GM12801 (cell line): ENCODE measurements around the gene SLC22A12.

Experiments
- TF ChIP-seq, protein P1 (sequence below): IDR thresholded peaks from one replicate; pipeline ENCODE4 v1.5.1; 2011; ENCODE audit warnings: control low read depth; ENCODE audit not compliant: insufficient read length; ENCODE audit errors: extremely low read depth

Gene SLC22A12

DNA sequence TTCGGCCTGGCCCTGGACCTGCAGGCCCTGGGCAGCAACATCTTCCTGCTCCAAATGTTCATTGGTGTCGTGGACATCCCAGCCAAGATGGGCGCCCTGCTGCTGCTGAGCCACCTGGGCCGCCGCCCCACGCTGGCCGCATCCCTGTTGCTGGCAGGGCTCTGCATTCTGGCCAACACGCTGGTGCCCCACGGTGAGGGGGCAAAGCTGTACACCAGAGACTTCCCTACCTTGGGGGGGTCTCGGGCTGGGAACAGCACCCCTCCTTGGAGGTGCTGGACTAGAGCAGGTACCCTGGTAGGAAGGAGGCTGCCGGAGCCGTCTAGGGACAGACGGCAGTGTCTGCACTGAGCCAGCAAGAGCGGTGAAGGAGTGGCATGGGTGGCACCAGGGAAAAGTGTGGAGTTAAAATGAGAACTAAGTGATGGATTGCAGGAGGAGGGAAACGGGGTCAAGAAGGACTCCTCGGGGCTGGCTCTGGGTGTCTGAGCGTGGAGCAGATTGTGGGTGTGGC is 8.7 kb downstream of the SLC22A12 start:
- TF ChIP-seq, protein P1, sequence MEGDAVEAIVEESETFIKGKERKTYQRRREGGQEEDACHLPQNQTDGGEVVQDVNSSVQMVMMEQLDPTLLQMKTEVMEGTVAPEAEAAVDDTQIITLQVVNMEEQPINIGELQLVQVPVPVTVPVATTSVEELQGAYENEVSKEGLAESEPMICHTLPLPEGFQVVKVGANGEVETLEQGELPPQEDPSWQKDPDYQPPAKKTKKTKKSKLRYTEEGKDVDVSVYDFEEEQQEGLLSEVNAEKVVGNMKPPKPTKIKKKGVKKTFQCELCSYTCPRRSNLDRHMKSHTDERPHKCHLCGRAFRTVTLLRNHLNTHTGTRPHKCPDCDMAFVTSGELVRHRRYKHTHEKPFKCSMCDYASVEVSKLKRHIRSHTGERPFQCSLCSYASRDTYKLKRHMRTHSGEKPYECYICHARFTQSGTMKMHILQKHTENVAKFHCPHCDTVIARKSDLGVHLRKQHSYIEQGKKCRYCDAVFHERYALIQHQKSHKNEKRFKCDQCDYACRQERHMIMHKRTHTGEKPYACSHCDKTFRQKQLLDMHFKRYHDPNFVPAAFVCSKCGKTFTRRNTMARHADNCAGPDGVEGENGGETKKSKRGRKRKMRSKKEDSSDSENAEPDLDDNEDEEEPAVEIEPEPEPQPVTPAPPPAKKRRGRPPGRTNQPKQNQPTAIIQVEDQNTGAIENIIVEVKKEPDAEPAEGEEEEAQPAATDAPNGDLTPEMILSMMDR, result no peak

DNA sequence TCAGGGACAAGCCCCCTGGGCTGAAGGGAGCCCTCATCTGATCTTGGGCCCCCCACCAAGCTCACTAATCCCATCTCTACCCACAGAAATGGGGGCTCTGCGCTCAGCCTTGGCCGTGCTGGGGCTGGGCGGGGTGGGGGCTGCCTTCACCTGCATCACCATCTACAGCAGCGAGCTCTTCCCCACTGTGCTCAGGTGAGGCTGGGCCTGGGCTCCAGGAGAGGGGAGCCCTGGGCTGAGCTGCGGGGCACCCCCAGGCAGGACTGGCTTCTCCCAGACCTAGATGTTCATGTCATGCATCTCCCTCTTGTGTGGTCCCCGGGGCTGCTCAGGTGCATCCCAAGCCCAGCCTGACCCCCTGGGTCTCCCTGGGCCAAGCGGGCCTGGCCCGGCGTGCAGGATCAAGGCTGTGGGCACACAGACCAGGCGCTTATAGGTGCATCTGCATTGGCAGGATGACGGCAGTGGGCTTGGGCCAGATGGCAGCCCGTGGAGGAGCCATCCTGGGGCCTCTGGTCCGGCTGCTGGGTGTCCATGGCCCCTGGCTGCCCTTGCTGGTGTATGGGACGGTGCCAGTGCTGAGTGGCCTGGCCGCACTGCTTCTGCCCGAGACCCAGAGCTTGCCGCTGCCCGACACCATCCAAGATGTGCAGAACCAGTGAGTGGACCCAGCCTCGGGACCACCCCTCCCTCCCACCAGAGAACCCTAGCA is 9.4 kb downstream of the SLC22A12 start:
- TF ChIP-seq, protein P1, result no peak

DNA sequence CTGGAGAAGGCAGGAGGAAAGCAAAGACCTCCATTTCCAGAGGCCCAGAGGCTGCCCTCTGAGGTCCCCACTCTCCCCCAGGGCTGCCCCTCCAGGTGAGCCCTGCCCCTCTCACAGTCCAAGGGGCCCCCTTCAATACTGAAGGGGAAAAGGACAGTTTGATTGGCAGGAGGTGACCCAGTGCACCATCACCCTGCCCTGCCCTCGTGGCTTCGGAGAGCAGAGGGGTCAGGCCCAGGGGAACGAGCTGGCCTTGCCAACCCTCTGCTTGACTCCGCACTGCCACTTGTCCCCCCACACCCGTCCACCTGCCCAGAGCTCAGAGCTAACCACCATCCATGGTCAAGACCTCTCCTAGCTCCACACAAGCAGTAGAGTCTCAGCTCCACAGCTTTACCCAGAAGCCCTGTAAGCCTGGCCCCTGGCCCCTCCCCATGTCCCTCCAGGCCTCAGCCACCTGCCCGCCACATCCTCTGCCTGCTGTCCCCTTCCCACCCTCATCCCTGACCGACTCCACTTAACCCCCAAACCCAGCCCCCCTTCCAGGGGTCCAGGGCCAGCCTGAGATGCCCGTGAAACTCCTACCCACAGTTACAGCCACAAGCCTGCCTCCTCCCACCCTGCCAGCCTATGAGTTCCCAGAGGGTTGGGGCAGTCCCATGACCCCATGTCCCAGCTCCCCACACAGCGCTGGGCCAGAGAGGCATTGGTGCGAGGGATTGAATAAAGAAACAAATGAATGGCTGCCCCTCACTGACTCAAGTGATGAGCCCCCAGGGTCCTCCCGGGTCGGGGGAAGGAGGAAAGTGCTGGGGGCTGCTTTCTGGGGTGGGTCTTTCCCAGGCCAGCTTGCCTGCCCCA is 10.8 kb downstream of the SLC22A12 start:
- TF ChIP-seq, protein P1, result no peak

DNA sequence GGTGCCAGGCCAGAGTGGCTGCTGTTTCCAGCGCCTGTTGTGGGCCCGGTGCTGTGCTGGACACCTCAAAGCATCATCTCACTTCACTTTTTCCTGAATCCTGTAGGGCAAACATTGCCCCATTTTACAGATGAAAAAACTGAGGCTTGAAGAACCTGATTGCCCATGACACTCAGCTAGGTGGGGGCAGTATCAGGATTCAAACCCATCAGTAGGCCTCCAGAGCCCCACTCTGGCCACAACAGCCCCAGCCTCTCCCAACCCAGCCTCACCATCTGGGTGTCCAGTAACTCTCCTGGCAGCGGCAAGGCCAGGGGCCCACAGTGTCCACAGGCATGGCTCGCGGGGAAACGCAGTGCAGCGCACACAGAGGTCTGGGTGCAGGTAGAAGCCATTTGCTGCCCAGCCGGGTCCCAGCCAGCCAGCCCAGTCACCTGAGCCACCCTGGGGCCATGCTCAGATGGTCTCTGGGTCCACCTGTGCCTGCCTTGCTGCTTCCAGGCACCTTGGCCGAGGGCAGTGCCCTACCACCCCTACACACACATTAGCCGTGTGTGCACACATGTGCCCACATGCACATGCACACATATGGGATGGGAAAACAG is 11.5 kb downstream of the SLC22A12 start:
- TF ChIP-seq, protein P1, result no peak

DNA sequence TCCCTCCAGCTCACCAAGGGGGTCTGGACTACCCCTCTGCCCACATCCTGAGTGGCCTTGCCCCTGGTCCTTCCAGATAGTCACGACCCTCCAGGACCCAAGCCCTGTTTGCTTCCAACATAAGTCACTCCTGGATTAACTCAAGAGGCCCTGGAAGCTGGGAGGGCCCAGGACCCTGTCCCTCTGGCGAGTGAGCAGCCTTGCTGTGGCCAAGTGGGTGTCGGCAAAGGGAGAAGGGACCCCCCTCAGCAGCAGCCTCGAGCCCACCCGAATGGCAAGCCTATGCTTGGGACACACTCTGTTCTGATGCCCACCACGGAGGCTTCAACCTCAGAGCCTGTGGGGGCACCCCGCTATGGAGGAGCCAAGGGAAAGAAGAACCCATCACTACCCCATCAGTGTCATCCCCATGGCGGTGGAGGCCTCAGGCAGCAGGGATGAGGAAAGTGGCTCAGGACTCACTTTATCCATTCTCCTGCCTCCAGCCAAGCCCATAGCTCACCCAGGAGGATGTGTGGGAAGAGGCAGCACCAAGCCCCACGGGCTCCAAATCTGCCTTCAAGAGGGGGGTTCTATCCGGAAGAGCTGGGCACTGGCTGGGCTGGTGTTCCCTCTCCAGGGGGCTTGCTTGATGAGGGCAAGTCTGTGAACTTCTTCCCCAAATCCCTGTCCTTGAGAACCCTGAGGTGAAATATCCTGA is 12.5 kb downstream of the SLC22A12 start:
- TF ChIP-seq, protein P1, result no peak

DNA sequence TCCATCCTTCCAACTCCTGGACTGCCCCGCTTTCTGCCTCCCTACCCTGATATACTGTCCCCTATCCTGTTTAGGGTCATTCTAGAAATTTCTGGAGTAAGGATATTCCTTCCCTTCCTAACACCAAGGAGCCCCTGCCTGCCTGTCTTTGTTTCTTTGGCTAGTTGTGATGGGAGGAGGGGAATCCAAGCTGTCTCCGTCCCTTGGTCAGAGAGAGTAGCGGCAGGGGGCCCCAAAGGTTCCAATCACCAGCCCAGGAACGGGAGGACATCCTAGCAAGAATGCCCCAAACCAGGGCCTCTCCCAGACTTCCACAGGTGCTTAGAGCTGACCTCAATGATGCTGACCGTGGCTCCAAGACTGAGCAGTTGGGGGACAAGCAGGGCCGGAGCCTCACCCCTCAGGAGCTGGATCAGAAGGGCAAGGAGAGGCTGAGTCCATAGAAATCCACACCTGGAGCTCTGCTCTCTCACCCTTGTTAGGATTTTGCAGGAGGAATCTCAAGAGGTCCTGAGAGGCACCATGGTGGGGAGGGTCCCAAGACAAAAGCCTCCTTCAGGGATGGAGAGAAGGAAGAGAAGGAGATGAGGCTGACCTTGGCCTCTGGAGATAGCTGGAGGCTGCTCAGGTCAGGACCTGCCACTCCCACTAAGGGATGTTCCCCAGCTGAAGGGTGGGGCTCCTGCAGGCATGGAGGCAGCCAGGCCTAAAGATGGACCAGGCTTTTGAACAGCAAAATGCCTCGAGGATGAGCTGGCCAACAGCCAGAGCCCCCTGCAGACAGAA is 13.6 kb downstream of the SLC22A12 start:
- TF ChIP-seq, protein P1, result no peak
